HG02623 (cell line): Measurements from ENCODE around the gene CACNB1.
A peak's percentile ranks its signal among the peaks of the same experiment; 100 is the strongest.
"Not testable (repeated sequence)": the region's sequence is repeated elsewhere in the genome, so short reads cannot be mapped to it uniquely, and the experiment has no call there.

Source experiments
- ATAC-seq: cut with Tn5 transposase; IDR thresholded peaks from one replicate; pipeline ENCODE4 v1.9.1; 2021; ENCODE audit warnings: moderate library complexity; ENCODE audit not compliant: unreplicated experiment

The CACNB1 gene

DNA sequence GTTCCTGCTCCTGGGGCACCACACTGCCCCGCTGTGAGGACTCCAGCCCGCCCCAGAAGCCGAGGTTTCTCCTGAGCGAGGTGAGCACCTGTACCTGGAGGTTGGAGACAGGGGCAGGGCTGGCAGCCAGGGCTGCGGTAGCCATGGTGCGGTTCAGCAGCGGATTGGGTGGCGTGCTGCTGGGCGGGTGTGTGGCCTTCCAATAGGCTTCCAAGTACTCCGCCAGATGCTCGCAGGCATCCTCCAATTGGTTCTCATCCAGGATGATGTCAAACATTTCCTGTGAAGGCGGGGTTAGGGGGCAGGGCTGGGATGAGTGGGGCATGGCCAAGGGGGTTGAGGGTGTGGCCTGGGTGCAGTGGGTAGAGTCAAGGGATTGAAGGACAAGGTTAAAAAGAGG lies 20.2 kb downstream of the CACNB1 start:
- ATAC-seq, result no peak

GRCh38 chr17:39175695-39176093 lies 21.8 kb downstream of the CACNB1 start:
- ATAC-seq, result no peak

DNA sequence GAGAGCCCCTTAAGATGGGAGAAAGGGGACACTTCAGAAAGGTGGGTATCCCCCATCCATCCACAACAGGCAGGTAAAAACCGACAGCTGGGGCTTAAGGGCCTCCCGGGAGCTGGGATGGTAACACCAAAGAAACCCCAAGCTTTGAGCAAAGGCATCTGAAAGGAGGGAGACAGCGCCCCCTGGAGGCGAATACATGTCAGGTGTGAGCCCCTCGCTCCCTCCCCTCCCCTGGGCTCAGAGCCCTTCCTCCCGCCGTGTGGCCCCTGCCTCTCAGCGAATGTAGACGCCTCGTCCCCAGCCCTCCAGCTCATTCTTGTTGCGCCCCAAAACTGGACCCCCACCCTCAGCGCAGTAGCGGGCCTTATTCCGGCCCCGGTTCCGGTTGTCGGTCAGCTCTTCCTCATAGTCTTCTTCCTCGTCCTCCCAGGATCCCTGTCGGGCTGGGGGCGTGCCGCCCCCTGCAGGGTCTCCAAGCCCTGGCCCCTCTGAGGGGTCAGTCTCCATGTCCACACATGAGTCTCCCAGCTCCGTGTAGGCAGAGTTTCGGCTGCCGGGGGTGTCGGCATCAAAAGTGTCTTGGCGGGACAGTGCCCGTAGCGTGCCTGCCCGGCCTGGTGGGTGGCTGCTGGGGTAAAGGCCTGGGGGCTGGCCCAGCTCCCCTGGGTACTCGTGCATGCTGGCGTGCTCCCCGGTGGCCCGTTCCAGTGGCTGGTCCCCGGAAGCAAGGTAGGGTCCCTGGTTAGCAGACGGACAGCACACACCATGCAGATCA lies 22.4 kb downstream of the CACNB1 start:
- no peak for ATAC-seq

- ATAC-seq, result no peak
Observed at GRCh38 chr17:39173526-39174274, 23.8 kb downstream of the CACNB1 start.

- ATAC-seq, result no peak
Observed at GRCh38 chr17:39173080-39173479, 24.4 kb downstream of the CACNB1 start.

DNA sequence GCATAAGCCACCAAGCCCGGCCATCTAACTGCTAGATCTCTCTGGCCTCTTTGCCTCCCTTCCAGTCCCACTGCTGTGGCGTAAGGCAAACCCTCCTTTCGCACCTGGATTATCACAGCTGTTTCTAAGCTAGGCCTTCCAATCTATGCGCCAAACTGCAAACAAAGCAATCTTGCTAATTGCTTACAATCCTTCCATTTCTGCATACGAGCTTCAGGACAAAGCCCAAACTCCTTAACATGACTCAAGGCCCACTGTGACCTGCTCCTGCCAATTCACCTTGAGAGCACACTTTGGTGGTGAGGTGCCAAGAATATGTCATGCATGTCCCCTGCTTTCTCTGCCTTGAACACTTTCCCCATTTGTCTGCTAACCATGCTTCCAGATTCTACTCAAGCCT lies 25.5 kb downstream of the CACNB1 start:
- no peak for ATAC-seq

DNA sequence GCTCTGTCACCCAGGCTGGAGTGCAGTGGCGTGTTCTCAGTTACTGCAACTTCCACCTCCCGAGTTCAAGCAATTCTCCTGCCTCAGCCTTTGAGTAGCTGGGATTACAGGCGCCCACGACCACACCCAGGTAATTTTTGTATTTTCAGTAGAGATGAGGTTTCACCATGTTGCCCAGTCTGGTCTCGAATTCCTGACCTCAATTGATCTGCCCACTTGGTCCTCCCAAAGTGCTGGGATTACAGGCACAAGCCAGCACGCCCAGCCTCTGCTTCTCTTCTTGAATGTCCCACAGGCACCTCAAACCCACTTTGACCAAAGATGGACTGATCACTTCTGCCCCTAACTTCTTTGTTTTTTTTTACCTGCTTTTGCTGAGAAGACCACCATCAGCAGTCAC lies 26.9 kb downstream of the CACNB1 start:
- ATAC-seq, result no peak

- no peak for ATAC-seq
Observed at GRCh38 chr17:39170109-39170508, 27.4 kb downstream of the CACNB1 start.

- no peak for ATAC-seq
Observed at GRCh38 chr17:39169518-39169917, 28.0 kb downstream of the CACNB1 start.

- no peak for ATAC-seq
Observed at GRCh38 chr17:39169101-39169500, 28.4 kb downstream of the CACNB1 start.

DNA sequence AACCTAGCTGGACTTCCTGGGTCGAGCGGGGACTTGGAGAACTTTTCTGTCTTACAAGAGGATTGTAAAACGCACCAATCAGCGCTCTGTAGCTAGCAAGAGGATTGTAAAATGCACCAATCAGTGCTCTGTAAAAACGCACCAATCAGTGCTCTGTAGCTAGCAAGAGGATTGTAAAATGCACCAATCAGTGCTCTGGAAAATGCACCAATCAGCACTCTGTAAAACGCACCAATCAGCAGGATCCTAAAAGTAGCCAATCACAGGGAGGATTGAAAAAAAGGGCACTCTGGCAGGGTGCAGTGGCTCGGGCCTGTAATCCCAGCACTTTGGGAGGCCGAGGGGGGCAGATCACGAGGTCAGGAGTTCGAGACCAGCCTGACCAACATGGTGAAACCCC lies 29.0 kb downstream of the CACNB1 start:
- ATAC-seq, result not testable (repeated sequence)

DNA sequence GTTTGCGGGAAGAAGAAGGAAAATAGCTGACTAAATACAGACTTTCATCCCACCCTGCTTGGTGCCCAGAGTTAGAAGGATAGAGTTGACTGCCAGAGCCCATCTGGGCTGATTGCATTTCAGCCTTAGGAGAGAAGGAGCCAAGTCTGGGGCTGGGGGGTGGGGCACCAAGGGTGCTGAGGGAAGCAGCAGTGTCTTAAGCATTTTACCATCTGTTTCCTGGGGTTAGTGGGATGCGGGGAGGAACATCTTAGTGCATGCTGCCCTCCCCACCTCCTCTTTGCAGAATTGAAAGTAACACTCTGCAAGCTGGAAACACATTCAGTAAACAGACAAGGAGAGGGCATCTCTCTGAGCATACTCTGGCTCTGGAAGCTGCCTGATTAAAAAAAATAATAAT lies 30.0 kb downstream of the CACNB1 start:
- no peak for ATAC-seq

DNA sequence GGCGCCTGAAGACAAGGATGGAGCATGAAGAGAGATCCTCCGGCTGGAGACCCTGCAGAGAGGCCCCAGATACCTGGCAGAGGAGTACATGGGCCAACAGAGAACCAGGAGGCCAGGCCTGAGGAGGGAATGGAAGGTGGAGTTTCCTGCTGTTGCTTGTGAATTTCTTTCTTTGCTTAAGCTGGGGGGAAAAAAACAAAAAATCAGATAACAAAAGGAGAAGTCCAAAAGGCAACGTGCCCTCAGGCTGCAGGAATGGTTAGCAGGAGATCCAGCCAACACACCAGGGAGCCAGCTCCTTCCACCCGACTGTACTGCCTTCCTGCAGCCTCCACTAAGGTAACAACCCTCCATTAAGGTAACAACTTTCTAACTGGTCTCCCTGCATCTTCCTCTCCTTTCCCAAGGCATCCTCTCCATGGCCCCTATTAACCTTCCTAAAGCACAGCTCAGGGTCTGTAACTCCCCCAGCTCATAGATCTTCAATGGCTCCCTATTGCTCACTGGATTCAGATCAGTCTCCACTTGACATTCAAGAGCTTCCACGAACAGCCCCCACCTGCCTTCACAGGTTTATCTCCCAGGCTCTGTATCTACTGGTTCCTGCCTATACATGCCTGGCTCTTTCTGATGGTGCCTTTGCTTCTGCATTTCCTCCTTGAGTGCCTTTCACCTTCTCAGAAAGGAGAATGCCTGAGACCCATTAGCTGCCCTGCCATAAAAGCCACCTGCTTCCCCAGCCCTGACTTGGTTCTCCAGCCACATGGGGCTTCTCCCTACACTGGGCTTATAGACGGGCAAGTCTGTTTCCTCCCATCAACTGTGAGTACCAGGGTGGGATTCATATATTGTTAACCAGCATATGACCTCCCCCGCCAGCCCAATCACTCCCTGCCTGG lies 30.8 kb downstream of the CACNB1 start:
- ATAC-seq, result no peak

- no peak for ATAC-seq
Observed at GRCh38 chr17:39165841-39166349, 31.6 kb downstream of the CACNB1 start, which contains the start of gene ARL5C. Gene ARL5C (minus strand): TSS chr17:39166161. CDS start chr17:39165760, 401 bp downstream.

- ATAC-seq, result no peak
Observed at GRCh38 chr17:39165178-39165840, 32.2 kb downstream of the CACNB1 start.

DNA sequence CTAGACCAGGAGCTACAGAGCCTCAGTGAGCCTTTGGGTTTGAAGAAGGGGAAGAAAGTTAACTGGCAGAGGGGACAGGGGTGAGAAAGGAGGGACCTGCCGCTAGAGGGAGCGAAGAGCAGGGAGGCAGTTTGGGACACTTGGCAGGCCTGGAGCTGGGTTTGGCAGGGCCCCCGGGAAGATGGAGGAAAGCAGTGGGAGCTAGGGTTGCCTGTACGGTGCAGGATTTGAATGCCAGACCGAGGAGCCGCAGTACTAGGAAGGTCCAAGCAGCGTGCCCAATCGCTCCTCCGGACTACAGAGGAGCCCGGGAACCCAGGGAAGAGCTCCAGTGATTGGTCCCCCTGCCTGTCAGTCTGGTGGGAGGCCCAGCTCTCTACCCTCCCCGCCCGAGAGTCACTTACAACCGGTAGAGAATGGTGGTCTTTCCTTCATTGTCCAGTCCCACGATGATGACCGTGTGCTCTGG lies 32.8 kb downstream of the CACNB1 start:
- peak; percentile 77 for ATAC-seq

DNA sequence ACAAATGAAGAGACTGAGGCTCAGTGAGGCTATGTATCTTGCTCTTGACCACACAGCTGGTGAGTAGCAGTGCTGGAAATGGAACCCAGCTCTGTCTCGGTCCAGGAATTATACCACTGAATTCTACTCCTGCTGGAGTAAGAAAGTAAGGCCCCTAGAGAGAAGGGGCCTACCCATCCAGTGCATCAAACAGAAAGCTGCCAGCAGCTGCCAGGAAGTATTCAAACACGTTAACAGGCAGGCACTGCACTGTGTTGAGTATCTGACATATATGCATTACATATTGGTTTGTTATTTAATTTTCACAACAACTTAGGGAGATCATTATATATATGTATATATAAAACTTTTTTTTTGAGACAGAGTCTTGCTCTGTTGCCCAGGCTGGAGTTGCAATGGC lies 35.5 kb downstream of the CACNB1 start:
- no peak for ATAC-seq

- ATAC-seq, result no peak
Observed at GRCh38 chr17:39158623-39159022, 38.8 kb downstream of the CACNB1 start.

GRCh38 chr17:39156491-39156890 lies 41.0 kb downstream of the CACNB1 start:
- no peak for ATAC-seq

DNA sequence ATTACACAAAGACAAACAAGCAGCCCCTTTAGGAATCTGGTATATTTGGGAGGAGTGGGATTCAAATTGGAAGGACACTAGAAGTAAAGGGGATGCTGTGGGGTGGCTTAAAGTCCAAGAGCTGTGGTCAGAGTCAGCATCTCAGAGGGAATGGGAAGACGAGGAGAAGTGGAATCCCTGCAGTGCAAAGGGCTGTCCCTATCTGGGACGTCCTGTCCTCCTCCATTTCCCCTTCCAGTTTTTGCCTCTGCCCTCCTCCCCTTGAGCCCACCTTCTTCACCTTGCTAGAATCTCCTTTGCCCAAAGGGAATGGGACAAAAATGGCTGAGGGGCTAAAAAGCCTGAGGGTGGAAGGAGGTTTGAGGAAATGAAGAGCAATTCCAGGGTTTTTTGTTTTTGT lies 41.8 kb downstream of the CACNB1 start:
- no peak for ATAC-seq
